Neutrophil (primary cell): ENCODE measurements around the gene EFCAB6.
A peak's percentile ranks its signal among the peaks of the same experiment; 100 is the strongest.

Experiments
- H3K27ac ChIP-seq: fragments of 200-600 bp; sonication (generic); 2 replicates; pipeline ENCODE4 v1.5.1; 2016; ENCODE audit warnings: mild to moderate bottlenecking, moderate library complexity
- H3K27me3 ChIP-seq: fragments of 200-600 bp; sonication (generic); 2 replicates; pipeline ENCODE4 v1.6.0; 2016; ENCODE audit warnings: mild to moderate bottlenecking
- H3K36me3 ChIP-seq: fragments of 200-600 bp; sonication (generic); 2 replicates; pipeline ENCODE4 v1.5.1; 2017
- H3K4me1 ChIP-seq, 2 experiments: fragments of 200-600 bp in 1 of 2; sonication (generic) in 1 of 2; 1 replicate in 1 of 2; 2 replicates in 1 of 2; pipeline versions ENCODE4 v1.5.1 to v1.6.1; 2013 to 2016; ENCODE audit warnings: low read depth in 1 of 2, low read length in 1 of 2, mild to moderate bottlenecking in 1 of 2, moderate library complexity in 1 of 2; ENCODE audit not compliant: control insufficient read depth in 1 of 2, insufficient read depth in 1 of 2
- H3K4me3 ChIP-seq, 2 experiments: fragments of 200-600 bp in 1 of 2; sonication (generic) in 1 of 2; 1 replicate in 1 of 2; 2 replicates in 1 of 2; pipeline ENCODE4 v1.5.1; 2013 to 2016; ENCODE audit warnings: low read depth in 1 of 2, low read length in 1 of 2, mild to moderate bottlenecking in 1 of 2, moderate library complexity in 1 of 2
- H3K9me3 ChIP-seq: fragments of 200-600 bp; sonication (generic); 2 replicates; pipeline ENCODE4 v1.5.1; 2016
- CTCF ChIP-seq: fragments of 200-600 bp; sonication (generic); IDR thresholded peaks from 2 replicates; pipeline ENCODE4 v1.5.1; 2016; ENCODE audit warnings: antibody characterized with exemption

EFCAB6 gene

GRCh38 chr22:43818981-43819380 is 6.9 kb upstream of the EFCAB6 start:
- Histone ChIP-seq H3K9me3 (no peaks in the 10 kb centered on the region), H3K27ac (no peak overlapping the region), H3K4me3 (no peak overlapping the region), H3K4me1 (peaks cover 0 to 5% of the 10 kb centered on the region in 2 experiments), H3K27me3 (peaks cover 8% of the 10 kb centered on the region), H3K36me3 (no peaks in the 10 kb centered on the region)
- TF ChIP-seq CTCF: no peak

GRCh38 chr22:43817402-43817801 is 5.3 kb upstream of the EFCAB6 start:
- no peaks in the 10 kb centered on the region for H3K9me3 ChIP-seq
- no peaks in the 10 kb centered on the region for H3K36me3 ChIP-seq
- TF ChIP-seq CTCF: no peak
- H3K27ac ChIP-seq: no peak overlapping the region
- no peak overlapping the region for H3K4me3 ChIP-seq
- H3K27me3 ChIP-seq: peaks cover 7% of the 10 kb centered on the region
- H3K4me1 ChIP-seq: peaks cover 6 to 11% of the 10 kb centered on the region in 2 experiments

GRCh38 chr22:43814264-43814663 is 2.2 kb upstream of the EFCAB6 start:
- no peak for TF ChIP-seq CTCF
- Histone ChIP-seq H3K4me1 (peaks cover 13 to 20% of the 10 kb centered on the region in 2 experiments), H3K27ac (no peak overlapping the region), H3K36me3 (no peaks in the 10 kb centered on the region), H3K9me3 (no peaks in the 10 kb centered on the region), H3K27me3 (no peaks in the 10 kb centered on the region), H3K4me3 (no peak overlapping the region)

- no peaks in the 10 kb centered on the region for H3K36me3 ChIP-seq
- H3K27ac ChIP-seq: no peak overlapping the region
- peaks cover 13 to 15% of the 10 kb centered on the region in 2 experiments for H3K4me1 ChIP-seq
- peak overlapping the region; percentile 77 to 82 for H3K4me3 ChIP-seq
- no peaks in the 10 kb centered on the region for H3K27me3 ChIP-seq
- no peak for TF ChIP-seq CTCF
- no peaks in the 10 kb centered on the region for H3K9me3 ChIP-seq
These were observed 785 bp upstream of the EFCAB6 start for GRCh38 chr22:43812890-43813289.

- peaks cover 6% of the 10 kb centered on the region for H3K27me3 ChIP-seq
- no peaks in the 10 kb centered on the region for H3K36me3 ChIP-seq
- no peaks in the 10 kb centered on the region for H3K9me3 ChIP-seq
- TF ChIP-seq CTCF: no peak
- no peak overlapping the region for H3K27ac ChIP-seq
- H3K4me1 ChIP-seq: peaks cover 13 to 15% of the 10 kb centered on the region in 2 experiments
- peak overlapping the region; percentile 77 to 82 for H3K4me3 ChIP-seq
These were observed 342 bp downstream of the EFCAB6 start for GRCh38 chr22:43811777-43812148.
